DND-41 (cell line): ENCODE results near the gene GSC.

Experiments
- ATAC-seq: fragments of 200-7000 bp; cut with Tn5 transposase; 3 replicates; pipeline ENCODE4 v1.9.1; 2021; ENCODE audit warnings: low read depth; ENCODE audit not compliant: insufficient read depth
- DNase-seq: peaks from one replicate; pipeline ENCODE4 v3.0.0-alpha.2; 2020
- H2AFZ ChIP-seq: 2 replicates; pipeline ENCODE4 v1.6.0; 2012; ENCODE audit warnings: low read depth, low read length
- H3K27ac ChIP-seq: 2 replicates; pipeline ENCODE4 v1.5.1; 2012; ENCODE audit warnings: low read length, inconsistent platforms
- H3K27me3 ChIP-seq: fragments of 200-600 bp; sonication (generic); 2 replicates; pipeline ENCODE4 v1.6.0; 2012; ENCODE audit warnings: low read length, mild to moderate bottlenecking, inconsistent platforms; ENCODE audit not compliant: insufficient read depth, poor library complexity
- H3K36me3 ChIP-seq: 2 replicates; pipeline ENCODE4 v1.5.1; 2012; ENCODE audit warnings: low read length, inconsistent platforms; ENCODE audit not compliant: insufficient read depth
- H3K4me1 ChIP-seq: 2 replicates; pipeline ENCODE4 v1.5.1; 2012; ENCODE audit warnings: mild to moderate bottlenecking, low read length; ENCODE audit not compliant: insufficient read depth
- H3K4me2 ChIP-seq: 2 replicates; pipeline ENCODE4 v1.6.0; 2012; ENCODE audit warnings: mild to moderate bottlenecking, moderate library complexity, low read length, inconsistent platforms; ENCODE audit not compliant: insufficient read depth
- H3K4me3 ChIP-seq, 2 experiments: fragments of 200-600 bp in 1 of 2; shearing (Covaris generic) in 1 of 2; 2 replicates each; pipeline ENCODE4 v1.5.1; 2012 to 2016; ENCODE audit warnings: inconsistent platforms in 2 of 2, low read length in 2 of 2, mild to moderate bottlenecking in 2 of 2, low read depth in 1 of 2, moderate library complexity in 1 of 2
- H3K79me2 ChIP-seq: 2 replicates; pipeline ENCODE4 v1.6.0; 2012; ENCODE audit warnings: low read length, inconsistent platforms; ENCODE audit not compliant: insufficient read depth
- H3K9ac ChIP-seq: 2 replicates; pipeline ENCODE4 v1.6.0; 2012; ENCODE audit warnings: low read depth, mild to moderate bottlenecking, inconsistent platforms, low read length, moderate library complexity
- H3K9me3 ChIP-seq: 2 replicates; pipeline ENCODE4 v1.5.1; 2012; ENCODE audit warnings: low read length, moderate library complexity, mild to moderate bottlenecking, inconsistent platforms; ENCODE audit not compliant: insufficient read depth, severe bottlenecking
- H4K20me1 ChIP-seq: 2 replicates; pipeline ENCODE4 v1.6.0; 2012; ENCODE audit warnings: low read length; ENCODE audit not compliant: insufficient read depth
- CTCF ChIP-seq: IDR thresholded peaks from 2 replicates; pipeline ENCODE4 v1.5.1; 2012; ENCODE audit warnings: borderline replicate concordance, low read length, moderate library complexity, mild to moderate bottlenecking; ENCODE audit not compliant: poor library complexity, severe bottlenecking; ENCODE audit errors: extremely low read depth
- EZH2 ChIP-seq: IDR thresholded peaks from 3 replicates; pipeline ENCODE4 v1.6.1; 2012; ENCODE audit warnings: borderline replicate concordance, low read depth, mild to moderate bottlenecking, moderate library complexity, low read length, inconsistent platforms; ENCODE audit not compliant: severe bottlenecking

The GSC gene

GRCh38 chr14:94771906-94772490 lies 2.1 kb upstream of the GSC start:
- Histone ChIP-seq H3K79me2 (no peaks in the 10 kb centered on the region), H2AFZ (no peak overlapping the region), H4K20me1 (no peaks in the 10 kb centered on the region), H3K27ac (no peak overlapping the region), H3K4me3 (no peak overlapping the region), H3K9ac (no peak overlapping the region), H3K27me3 (no peaks in the 10 kb centered on the region), H3K36me3 (no peaks in the 10 kb centered on the region), H3K4me2 (no peak overlapping the region), H3K9me3 (no peaks in the 10 kb centered on the region), H3K4me1 (no peaks in the 10 kb centered on the region)
- DNase-seq (no peak), ATAC-seq (no peak)
- TF ChIP-seq EZH2 (no peak), CTCF (no peak)

GRCh38 chr14:94771158-94771905 lies 1.4 kb upstream of the GSC start:
- no peaks in the 10 kb centered on the region for H3K9me3 ChIP-seq
- ATAC-seq (no peak), DNase-seq (no peak)
- H3K27ac ChIP-seq, result no peak overlapping the region
- no peak overlapping the region for H3K4me3 ChIP-seq
- no peaks in the 10 kb centered on the region for H3K36me3 ChIP-seq
- H3K79me2 ChIP-seq, result no peaks in the 10 kb centered on the region
- no peaks in the 10 kb centered on the region for H4K20me1 ChIP-seq
- H3K4me1 ChIP-seq, result no peaks in the 10 kb centered on the region
- H2AFZ ChIP-seq, result no peak overlapping the region
- no peaks in the 10 kb centered on the region for H3K27me3 ChIP-seq
- TF ChIP-seq EZH2 (no peak), CTCF (no peak)
- no peak overlapping the region for H3K9ac ChIP-seq
- no peak overlapping the region for H3K4me2 ChIP-seq

GRCh38 chr14:94770815-94771157 lies 873 bp upstream of the GSC start:
- DNase-seq (no peak), ATAC-seq (no peak)
- no peak for TF ChIP-seq CTCF
- no peak for TF ChIP-seq EZH2
- H3K27me3 ChIP-seq, result no peaks in the 10 kb centered on the region
- H3K9ac ChIP-seq, result no peak overlapping the region
- H4K20me1 ChIP-seq, result no peaks in the 10 kb centered on the region
- H2AFZ ChIP-seq, result no peak overlapping the region
- H3K4me2 ChIP-seq, result no peak overlapping the region
- no peak overlapping the region for H3K27ac ChIP-seq
- H3K4me1 ChIP-seq, result no peaks in the 10 kb centered on the region
- H3K79me2 ChIP-seq, result no peaks in the 10 kb centered on the region
- H3K4me3 ChIP-seq, result no peak overlapping the region
- H3K36me3 ChIP-seq, result no peaks in the 10 kb centered on the region
- no peaks in the 10 kb centered on the region for H3K9me3 ChIP-seq
